Middle frontal gyrus (tissue), 1 donor: ENCODE data around the gene ORM2.
"Not testable (repeated sequence)": the region's sequence is repeated elsewhere in the genome, so short reads cannot be mapped to it uniquely, and the experiment has no call there.

ENCODE experiments used
- DNase-seq: peaks from one replicate; pipeline ENCODE4 v3.0.0-alpha.2; 2015; ENCODE audit warnings: low spot score; ENCODE audit errors: extremely low spot score

The ORM2 gene

GRCh38 chr9:114314256-114314867 lies 15.3 kb upstream of the ORM2 start:
- DNase-seq = no peak

- DNase-seq = no peak
Measured at GRCh38 chr9:114314881-114315722, 14.6 kb upstream of the ORM2 start.

GRCh38 chr9:114315723-114316363 lies 13.8 kb upstream of the ORM2 start:
- no peak for DNase-seq

GRCh38 chr9:114316605-114317230 lies 13.0 kb upstream of the ORM2 start:
- DNase-seq = no peak

- no peak for DNase-seq
Measured at GRCh38 chr9:114317665-114318357, 11.9 kb upstream of the ORM2 start.

GRCh38 chr9:114318416-114318815 lies 11.3 kb upstream of the ORM2 start:
- no peak for DNase-seq

- DNase-seq = no peak
Measured at GRCh38 chr9:114319147-114319546, 10.5 kb upstream of the ORM2 start.

- DNase-seq = not testable (repeated sequence)
Measured at GRCh38 chr9:114320710-114321109, 9.0 kb upstream of the ORM2 start.

- DNase-seq = no peak
Measured at GRCh38 chr9:114321759-114322158, 7.9 kb upstream of the ORM2 start.

- not testable (repeated sequence) for DNase-seq
Measured at GRCh38 chr9:114322160-114322818, 7.4 kb upstream of the ORM2 start.

GRCh38 chr9:114322831-114323531 lies 6.7 kb upstream of the ORM2 start, which contains the start of gene ORM1:
ORM1 (plus strand) TSS chr9:114323098; CDS start chr9:114323134, 36 bp downstream.
- not testable (repeated sequence) for DNase-seq

GRCh38 chr9:114323849-114324248 lies 5.8 kb upstream of the ORM2 start:
- not testable (repeated sequence) for DNase-seq

- DNase-seq = no peak
Measured at GRCh38 chr9:114324492-114324891, 5.2 kb upstream of the ORM2 start.

GRCh38 chr9:114324965-114325364 lies 4.7 kb upstream of the ORM2 start:
- not testable (repeated sequence) for DNase-seq

GRCh38 chr9:114325684-114326254 lies 3.9 kb upstream of the ORM2 start:
- not testable (repeated sequence) for DNase-seq

- DNase-seq = no peak
Measured at GRCh38 chr9:114327749-114328148, 1.9 kb upstream of the ORM2 start.

- not testable (repeated sequence) for DNase-seq
Measured at GRCh38 chr9:114328357-114328820, 1.3 kb upstream of the ORM2 start.

GRCh38 chr9:114328937-114329624 lies 588 bp upstream of the ORM2 start:
- DNase-seq = not testable (repeated sequence)

- DNase-seq = no peak
Measured at GRCh38 chr9:114330636-114331035, 967 bp downstream of the ORM2 start.
